ENCODE data around the gene TSBP1.

TSBP1 gene

DNA sequence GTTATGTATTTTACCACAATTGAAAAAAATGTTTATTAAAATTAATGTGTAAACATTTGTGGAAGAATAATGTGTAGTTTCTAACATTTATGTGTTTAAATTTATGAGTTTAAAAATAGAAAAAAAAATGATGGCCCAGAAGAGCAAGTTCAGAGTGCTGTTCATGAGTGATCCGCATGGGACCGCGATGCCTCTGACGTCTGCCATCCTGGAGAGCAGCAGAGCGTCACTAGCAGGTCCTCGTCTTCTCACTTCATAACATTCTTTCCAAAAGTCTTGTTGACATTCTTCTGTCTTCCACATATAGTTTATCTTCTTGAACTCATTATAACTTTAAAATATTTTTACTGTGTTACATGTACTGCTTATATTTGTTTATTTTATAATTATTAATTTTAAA, 19.8 kb upstream of the TSBP1 start:
- TF ChIP-seq, protein P1, sequence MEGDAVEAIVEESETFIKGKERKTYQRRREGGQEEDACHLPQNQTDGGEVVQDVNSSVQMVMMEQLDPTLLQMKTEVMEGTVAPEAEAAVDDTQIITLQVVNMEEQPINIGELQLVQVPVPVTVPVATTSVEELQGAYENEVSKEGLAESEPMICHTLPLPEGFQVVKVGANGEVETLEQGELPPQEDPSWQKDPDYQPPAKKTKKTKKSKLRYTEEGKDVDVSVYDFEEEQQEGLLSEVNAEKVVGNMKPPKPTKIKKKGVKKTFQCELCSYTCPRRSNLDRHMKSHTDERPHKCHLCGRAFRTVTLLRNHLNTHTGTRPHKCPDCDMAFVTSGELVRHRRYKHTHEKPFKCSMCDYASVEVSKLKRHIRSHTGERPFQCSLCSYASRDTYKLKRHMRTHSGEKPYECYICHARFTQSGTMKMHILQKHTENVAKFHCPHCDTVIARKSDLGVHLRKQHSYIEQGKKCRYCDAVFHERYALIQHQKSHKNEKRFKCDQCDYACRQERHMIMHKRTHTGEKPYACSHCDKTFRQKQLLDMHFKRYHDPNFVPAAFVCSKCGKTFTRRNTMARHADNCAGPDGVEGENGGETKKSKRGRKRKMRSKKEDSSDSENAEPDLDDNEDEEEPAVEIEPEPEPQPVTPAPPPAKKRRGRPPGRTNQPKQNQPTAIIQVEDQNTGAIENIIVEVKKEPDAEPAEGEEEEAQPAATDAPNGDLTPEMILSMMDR (IDR thresholded peaks at IDR 0.05; ENCODE audit: low read depth, low read length) = no peak
- no peak for DNase-seq (ENCODE audit: extremely low read depth, low read depth)

DNA sequence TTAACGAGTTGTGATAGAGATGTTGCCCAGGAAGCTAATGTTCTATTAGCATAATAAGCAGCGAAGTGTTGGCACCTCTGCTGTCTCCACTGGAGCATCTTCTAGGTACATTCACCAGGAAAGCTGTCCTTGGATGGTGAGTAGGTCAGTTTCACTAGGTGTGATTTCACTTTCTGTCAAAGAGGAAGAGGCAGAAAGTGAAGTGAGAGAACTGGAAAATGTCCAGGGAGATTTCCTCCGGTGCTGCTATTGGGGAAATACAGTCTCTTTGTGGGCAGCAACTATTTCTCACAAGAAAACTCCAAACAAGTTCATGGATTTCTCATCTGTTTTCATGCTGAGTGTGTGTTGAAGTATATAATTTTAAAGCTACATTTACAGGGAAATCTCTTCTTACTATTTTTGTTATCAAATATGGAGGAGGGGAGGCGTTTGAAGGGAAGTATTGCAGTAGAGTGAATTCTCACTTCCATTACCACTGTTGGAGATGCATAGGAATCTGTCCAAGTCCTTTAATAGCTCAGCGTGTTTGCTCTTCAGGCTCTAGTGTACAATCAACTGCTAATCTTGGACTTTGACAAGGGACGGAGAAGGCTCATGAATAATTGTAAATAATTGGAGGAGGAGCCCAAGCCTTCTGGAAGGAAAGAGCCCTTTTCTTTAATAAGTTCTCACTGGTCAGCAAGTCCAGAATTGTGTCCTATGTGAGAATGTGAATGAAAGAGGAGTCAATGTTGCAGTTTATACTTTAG, 16.1 kb upstream of the TSBP1 start:
- TF ChIP-seq, protein P1 (IDR thresholded peaks at IDR 0.05; ENCODE audit: low read depth, low read length) = no peak
- no peak for DNase-seq (ENCODE audit: extremely low read depth, low read depth)

DNA sequence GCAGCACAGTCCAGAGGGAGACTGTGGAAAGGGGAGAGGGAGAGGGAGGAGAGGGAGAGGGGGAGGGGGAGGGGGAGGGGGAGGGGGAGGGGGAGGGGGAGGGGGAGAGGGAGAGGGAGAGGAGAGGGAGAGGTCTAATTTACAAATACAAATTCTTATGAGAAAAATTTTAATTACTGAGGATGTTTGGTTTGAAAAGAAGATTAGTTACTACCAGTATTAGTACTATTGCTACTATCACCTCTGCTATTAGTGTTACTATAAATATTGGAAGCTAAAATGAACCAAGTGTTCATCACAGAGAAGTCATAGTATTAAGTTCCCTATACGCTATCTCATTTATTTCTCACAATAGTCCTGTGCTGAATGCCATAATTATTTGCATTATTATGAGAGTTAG, 14.3 kb upstream of the TSBP1 start:
- no peak for DNase-seq (ENCODE audit: extremely low read depth, low read depth)
- TF ChIP-seq, protein P1 (IDR thresholded peaks at IDR 0.05; ENCODE audit: low read depth, low read length) = no peak

DNA sequence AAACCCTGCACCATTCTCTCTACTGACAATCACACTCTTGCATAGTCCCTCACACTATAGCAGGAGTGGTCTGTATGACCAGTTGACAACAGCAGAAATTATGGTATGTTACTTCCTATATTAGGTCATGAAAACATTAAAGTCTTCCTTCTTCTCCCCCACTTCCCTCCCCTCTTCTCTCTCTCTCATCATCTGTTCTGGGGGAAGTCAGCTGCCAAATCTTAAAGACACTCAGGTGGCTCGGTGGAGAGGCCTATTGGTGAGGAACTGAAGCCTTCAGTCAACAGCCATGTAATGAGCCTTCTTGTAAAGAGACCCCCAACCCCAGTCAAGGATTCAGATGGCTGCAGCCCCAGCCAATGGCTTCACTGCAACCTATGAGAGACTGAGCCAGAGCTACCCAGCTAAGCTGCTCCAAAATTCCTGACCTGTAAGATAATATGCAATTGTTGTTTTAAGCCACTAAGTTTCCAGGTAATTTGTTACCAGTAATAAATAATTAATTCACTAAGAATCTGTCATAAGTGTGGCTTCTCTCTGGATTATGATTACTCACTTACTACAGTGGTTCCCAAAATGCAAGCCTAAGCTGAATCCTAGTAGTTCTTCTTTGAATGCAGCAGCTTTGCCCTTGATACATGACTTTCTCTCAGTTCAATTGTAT, 11.2 kb upstream of the TSBP1 start:
- TF ChIP-seq, protein P1 (IDR thresholded peaks at IDR 0.05; ENCODE audit: low read depth, low read length) = no peak
- DNase-seq (ENCODE audit: extremely low read depth, low read depth) = no peak

DNA sequence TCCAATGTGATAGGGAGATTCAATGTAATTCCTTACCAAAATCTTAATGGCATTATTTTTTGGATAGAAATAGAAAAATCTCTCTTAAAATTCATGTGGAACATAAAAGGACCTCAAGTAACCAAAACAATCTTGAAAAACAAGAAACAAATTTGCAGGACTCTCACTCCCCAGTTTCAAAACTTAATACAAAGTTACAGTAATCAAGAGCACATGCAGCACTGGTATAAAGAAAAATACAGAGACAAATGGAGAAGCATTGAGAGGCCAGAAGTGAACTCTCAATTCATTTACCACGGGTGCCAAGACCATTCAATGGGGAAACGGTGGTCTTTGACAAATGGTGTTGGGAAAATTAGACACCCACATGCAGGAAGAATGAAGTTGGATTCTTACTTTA, 7.8 kb upstream of the TSBP1 start:
- TF ChIP-seq, protein P1 (IDR thresholded peaks at IDR 0.05; ENCODE audit: low read depth, low read length) = no peak
- no peak for DNase-seq (ENCODE audit: extremely low read depth, low read depth)

DNA sequence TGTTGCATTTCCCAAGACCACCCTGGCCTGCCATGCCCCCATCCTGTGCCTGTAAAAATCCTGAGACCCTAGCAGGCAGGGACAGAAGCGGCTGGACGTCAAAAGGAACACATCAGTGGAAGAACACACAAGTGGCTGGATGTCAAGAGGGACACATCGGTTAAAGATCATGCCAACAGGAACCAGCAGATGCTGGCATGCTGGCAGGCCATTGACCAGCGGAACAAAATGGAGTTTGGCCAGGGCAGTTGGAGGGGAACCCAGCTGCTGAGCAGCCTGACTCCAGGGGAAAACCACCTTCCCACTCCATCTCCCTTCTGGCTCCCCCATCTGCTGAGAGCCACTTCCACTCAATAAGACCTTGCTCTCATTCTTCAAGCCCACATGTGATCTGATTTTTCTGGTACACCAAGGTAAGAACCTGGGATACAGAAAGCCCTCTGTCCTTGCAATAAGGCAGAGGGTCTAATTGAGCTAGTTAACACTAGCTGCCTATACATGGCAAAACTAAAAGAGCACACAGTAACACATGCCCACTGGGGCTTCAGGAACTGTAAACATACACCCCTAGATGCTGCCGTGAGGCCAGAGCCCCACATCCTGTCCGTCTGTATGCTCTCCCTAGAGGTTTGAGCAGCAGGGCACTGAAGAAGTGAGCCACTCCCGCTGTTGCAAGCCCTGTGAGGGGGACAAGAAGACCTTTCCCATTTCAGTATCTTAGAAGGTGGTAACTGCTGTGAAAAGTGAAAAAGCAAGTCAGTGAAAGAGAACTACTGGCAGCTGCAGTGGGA, 4.2 kb upstream of the TSBP1 start:
- no peak for DNase-seq (ENCODE audit: extremely low read depth, low read depth)
- TF ChIP-seq, protein P1 (IDR thresholded peaks at IDR 0.05; ENCODE audit: low read depth, low read length) = no peak

DNA sequence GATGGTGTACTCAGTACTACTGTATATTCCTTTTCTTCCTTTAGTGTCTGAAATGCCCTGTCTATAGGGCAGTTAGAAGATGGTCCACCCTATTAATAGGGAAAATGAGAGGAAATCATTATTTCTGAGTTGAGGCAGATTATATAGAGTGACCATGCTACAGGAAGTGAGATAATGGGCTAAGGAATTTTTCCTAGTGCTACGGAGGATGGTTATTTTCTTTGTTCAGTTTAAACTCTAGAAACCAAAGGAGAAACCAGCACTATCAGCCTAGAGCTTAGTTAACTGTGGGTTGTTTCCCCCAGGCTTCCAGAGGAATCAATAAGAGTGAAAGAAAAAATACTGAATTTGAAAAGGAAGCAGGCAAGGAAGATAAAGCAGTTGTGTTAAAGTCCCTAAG, 474 bp downstream of the TSBP1 start:
- TF ChIP-seq, protein P1 (IDR thresholded peaks at IDR 0.05; ENCODE audit: low read depth, low read length) = no peak
- DNase-seq (ENCODE audit: extremely low read depth, low read depth) = no peak
